Activated T-helper 2 cell treated with anti-CD3 and anti-CD28 coated beads, Interferon-gamma antibody, Interleukin-2, Interleukin-4, amounts not matched to agents 10 μg/mL and 5 μg/mL and 100 μg/mL, durations not matched to agents 14 hours and 24 hours and 36 hours (primary cell): ENCODE measurements around the gene CTIF. TPM values are rescaled to one million over a fixed set of nuclear protein-coding genes. Genes with fewer than 3 reads are reported as not detected.

Source experiments
- DNase-seq: peaks from one replicate; pipeline ENCODE4 v3.0.0; 2021; ENCODE audit warnings: low spot score
- H3K27ac Mint-ChIP-seq: one replicate; pipeline ENCODE4 v1.8.0; 2021; ENCODE audit warnings: mixed read lengths
- H3K27me3 Mint-ChIP-seq: one replicate; pipeline ENCODE4 v1.8.0; 2021; ENCODE audit warnings: low read depth, mixed read lengths
- H3K36me3 Mint-ChIP-seq: one replicate; pipeline ENCODE4 v1.8.0; 2021; ENCODE audit warnings: low read depth, mixed read lengths
- H3K4me1 Mint-ChIP-seq: one replicate; pipeline ENCODE4 v1.8.0; 2021; ENCODE audit warnings: low read depth, mixed read lengths
- H3K4me3 Mint-ChIP-seq: one replicate; pipeline ENCODE4 v1.8.0; 2021; ENCODE audit warnings: low read depth, mild to moderate bottlenecking, moderate library complexity, mixed read lengths
- H3K9me3 Mint-ChIP-seq: one replicate; pipeline ENCODE4 v1.8.0; 2021; ENCODE audit warnings: mixed read lengths
- intact Hi-C: fragments of 100-400 bp; cut with micrococcal nuclease; formaldehyde crosslinking; loops from one replicate; pipeline ENCODE4 v1.15.1; 2023
- total RNA-seq: library from RNA; stranded (reverse); gene quantifications from 2 replicates; pipeline ENCODE4 v1.2.3, GENCODE V29; 2022

CTIF gene
- total RNA-seq, 1 donor from 2014 or later = 7.0 TPM

- intact Hi-C loops = no loop called here
Observed at GRCh38 chr18:48860269-48861180, 321.7 kb downstream of the CTIF start.

GRCh38 chr18:48861181-48861708 is 322.4 kb downstream of the CTIF start:
- Mint-ChIP-seq H3K4me1 (peaks cover 6% of the 10 kb centered on the region), H3K4me3 (no peak overlapping the region), H3K36me3 (peaks cover 3% of the 10 kb centered on the region), H3K27ac (no peak overlapping the region), H3K27me3 (no peaks in the 10 kb centered on the region), H3K9me3 (no peaks in the 10 kb centered on the region)
- intact Hi-C loops = no loop called here
- DNase-seq = no peak

More at GRCh38 chr18:48860269-48861180, 321.7 kb downstream of the CTIF start:
- H3K27me3 Mint-ChIP-seq = no peaks in the 10 kb centered on the region
- no peaks in the 10 kb centered on the region for H3K9me3 Mint-ChIP-seq
- no peak overlapping the region for H3K27ac Mint-ChIP-seq
- H3K4me1 Mint-ChIP-seq = peaks cover 11% of the 10 kb centered on the region
- H3K4me3 Mint-ChIP-seq = no peak overlapping the region
- no peak for DNase-seq
- H3K36me3 Mint-ChIP-seq = peaks cover 3% of the 10 kb centered on the region

DNA sequence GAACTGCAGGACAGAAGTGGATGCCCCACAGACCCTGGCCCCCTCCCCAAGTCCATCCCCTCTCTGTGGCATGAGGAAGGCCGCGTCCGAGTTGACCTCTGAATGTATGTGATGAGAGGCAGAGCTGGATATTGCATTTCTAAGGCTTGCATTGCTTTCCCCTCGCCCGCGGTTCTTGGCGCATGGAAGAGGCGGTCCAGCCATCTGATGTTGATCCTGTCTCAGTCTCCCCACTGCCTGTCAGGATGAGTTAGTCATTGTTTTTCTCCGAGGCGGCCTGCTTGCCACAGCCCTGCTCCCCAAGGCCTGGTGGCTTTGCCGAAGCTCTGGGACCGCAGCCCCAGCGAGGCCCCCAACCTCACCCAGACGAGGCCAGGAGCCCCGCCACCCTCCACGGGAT is 323.3 kb downstream of the CTIF start:
- H3K9me3 Mint-ChIP-seq = no peaks in the 10 kb centered on the region
- intact Hi-C loops = no loop called here
- H3K27me3 Mint-ChIP-seq = no peaks in the 10 kb centered on the region
- peaks cover 5% of the 10 kb centered on the region for H3K4me1 Mint-ChIP-seq
- peaks cover 3% of the 10 kb centered on the region for H3K36me3 Mint-ChIP-seq
- no peak overlapping the region for H3K27ac Mint-ChIP-seq
- DNase-seq = no peak
- H3K4me3 Mint-ChIP-seq = no peak overlapping the region

DNA sequence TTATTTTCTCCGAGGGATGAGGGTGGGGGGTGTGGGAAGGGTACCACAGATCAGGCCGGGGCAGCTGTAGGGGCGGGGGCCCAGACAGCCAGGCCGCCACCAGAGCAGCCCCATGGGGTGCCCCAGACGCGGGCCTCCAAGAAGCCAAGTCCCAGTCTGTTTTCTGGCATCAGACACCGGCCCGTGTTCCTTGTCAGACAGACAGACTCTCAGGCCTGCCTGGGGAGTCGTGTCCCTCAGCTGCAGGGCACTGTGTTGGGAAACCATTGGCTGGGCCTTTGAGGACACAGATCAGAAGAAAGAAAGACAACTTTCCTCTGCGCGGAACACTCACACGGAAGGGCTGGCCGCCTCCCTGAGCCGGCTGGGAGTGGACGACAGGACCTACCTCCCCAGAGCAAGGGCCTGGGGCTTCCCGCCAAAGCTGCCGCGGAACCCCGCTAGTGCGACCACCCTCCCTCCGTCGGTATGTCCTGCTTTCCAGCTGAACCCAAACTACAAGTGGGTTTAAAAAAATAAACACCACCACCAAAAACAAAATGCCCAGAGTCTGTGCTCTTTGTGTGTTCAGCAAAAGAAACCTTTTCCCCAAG is 323.9 kb downstream of the CTIF start:
- no peak for DNase-seq
- intact Hi-C loops = no loop called here
- no peak overlapping the region for H3K27ac Mint-ChIP-seq
- H3K4me3 Mint-ChIP-seq = no peak overlapping the region
- H3K36me3 Mint-ChIP-seq = peaks cover 3% of the 10 kb centered on the region
- H3K4me1 Mint-ChIP-seq = peaks cover 5% of the 10 kb centered on the region
- no peaks in the 10 kb centered on the region for H3K9me3 Mint-ChIP-seq
- H3K27me3 Mint-ChIP-seq = no peaks in the 10 kb centered on the region

GRCh38 chr18:48863432-48864065 is 324.7 kb downstream of the CTIF start:
- Mint-ChIP-seq H3K9me3 (no peaks in the 10 kb centered on the region), H3K4me3 (no peak overlapping the region), H3K4me1 (peaks cover 13% of the 10 kb centered on the region), H3K36me3 (peaks cover 3% of the 10 kb centered on the region), H3K27ac (no peak overlapping the region), H3K27me3 (no peaks in the 10 kb centered on the region)
- intact Hi-C loops = no loop called here
- DNase-seq = no peak

DNA sequence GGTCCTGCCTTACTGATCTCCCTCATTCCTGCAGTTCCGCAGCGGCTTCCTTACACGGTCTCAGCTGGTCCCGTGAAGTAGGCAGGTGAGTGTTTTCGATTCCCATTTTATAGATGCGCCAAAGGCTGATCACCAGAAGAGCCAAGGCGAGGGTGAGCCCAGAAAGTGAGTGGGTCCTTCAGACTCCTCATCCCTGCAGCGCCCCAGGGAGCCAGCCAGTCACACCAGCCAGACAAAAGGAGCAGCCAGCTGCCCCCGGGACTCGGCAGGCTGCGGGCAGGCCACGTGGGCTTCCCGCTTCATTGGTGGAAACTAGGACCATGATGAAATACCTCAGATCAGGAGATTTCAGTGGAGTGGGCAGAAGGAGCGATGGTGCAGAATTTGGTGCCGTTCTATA is 326.0 kb downstream of the CTIF start:
- H3K4me3 Mint-ChIP-seq = no peak overlapping the region
- H3K27me3 Mint-ChIP-seq = no peaks in the 10 kb centered on the region
- intact Hi-C loops = loop anchor here (5.0 kb wide), 2 partner anchors 88 to 297 kb away; no protein-coding TSS in a partner anchor
- peaks cover 25% of the 10 kb centered on the region for H3K4me1 Mint-ChIP-seq
- no peak for DNase-seq
- no peaks in the 10 kb centered on the region for H3K9me3 Mint-ChIP-seq
- H3K27ac Mint-ChIP-seq = no peak overlapping the region
- peaks cover 3% of the 10 kb centered on the region for H3K36me3 Mint-ChIP-seq

- Mint-ChIP-seq H3K4me3 (no peak overlapping the region), H3K4me1 (peaks cover 28% of the 10 kb centered on the region), H3K36me3 (peaks cover 3% of the 10 kb centered on the region), H3K27ac (no peak overlapping the region), H3K27me3 (no peaks in the 10 kb centered on the region), H3K9me3 (no peaks in the 10 kb centered on the region)
- no peak for DNase-seq
- intact Hi-C loops = loop anchor here (5.0 kb wide), 2 partner anchors 89 to 296 kb away; no protein-coding TSS in a partner anchor
Observed at GRCh38 chr18:48866028-48866733, 327.4 kb downstream of the CTIF start.

DNA sequence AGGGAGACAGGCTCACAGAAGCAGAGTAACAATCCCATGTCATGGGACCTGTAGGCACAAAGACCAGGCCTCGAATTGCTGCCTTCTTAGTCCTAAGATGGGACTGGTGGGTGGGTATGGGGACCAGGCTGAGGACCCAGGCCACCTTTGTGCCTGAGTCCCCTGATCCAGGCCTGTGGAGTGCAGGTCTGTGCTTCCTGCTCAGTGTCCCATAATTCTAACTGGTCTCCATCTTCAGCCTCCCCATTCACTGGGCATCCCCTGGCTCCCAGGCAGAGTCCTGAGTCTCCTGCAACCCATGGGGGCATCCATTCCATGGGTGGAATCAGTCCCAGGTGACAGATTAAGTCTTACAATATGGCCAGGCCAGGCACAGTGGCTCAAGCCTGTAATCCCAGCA is 328.0 kb downstream of the CTIF start:
- Mint-ChIP-seq H3K27me3 (no peaks in the 10 kb centered on the region), H3K36me3 (peaks cover 3% of the 10 kb centered on the region), H3K9me3 (no peaks in the 10 kb centered on the region), H3K4me3 (no peak overlapping the region), H3K4me1 (peaks cover 29% of the 10 kb centered on the region), H3K27ac (no peak overlapping the region)
- intact Hi-C loops = loop anchor here (5.0 kb wide), 2 partner anchors 90 to 295 kb away; no protein-coding TSS in a partner anchor
- no peak for DNase-seq

DNA sequence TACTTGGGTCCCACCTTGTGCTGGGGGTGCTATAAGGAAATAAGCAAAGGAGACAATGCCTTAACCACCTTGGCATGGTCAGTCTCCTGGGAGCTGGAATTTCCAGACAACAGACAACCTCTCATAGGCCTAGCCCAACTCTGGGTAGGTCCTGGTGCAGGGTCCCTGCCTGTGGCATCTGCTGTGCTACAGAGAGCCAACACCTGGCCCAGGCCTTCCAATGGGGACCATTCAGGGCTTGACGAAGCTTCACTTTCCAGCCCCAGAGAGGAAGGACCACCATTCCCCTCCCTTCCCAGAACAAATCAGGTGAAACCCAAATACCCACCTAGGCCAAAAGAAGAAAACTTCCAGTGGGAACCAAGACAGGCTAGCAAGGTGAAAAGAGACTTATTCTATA is 329.1 kb downstream of the CTIF start:
- H3K36me3 Mint-ChIP-seq = peaks cover 3% of the 10 kb centered on the region
- no peaks in the 10 kb centered on the region for H3K9me3 Mint-ChIP-seq
- peaks cover 36% of the 10 kb centered on the region for H3K4me1 Mint-ChIP-seq
- peak overlapping the region; percentile 55 for H3K27ac Mint-ChIP-seq
- no peaks in the 10 kb centered on the region for H3K27me3 Mint-ChIP-seq
- DNase-seq = no peak
- H3K4me3 Mint-ChIP-seq = no peak overlapping the region
- intact Hi-C loops = loop anchor here (1.0 to 5.0 kb wide), 11 partner anchors 34 to 359 kb away; no protein-coding TSS in a partner anchor

GRCh38 chr18:48868468-48869466 is 329.9 kb downstream of the CTIF start:
- Mint-ChIP-seq H3K4me1 (peaks cover 37% of the 10 kb centered on the region), H3K36me3 (peaks cover under 1% of the 10 kb centered on the region), H3K27ac (peak overlapping the region; percentile 94), H3K27me3 (no peaks in the 10 kb centered on the region), H3K4me3 (peak overlapping the region; percentile 20), H3K9me3 (no peaks in the 10 kb centered on the region)
- DNase-seq = peak; percentile 38
- intact Hi-C loops = loop anchor here (1.0 to 5.0 kb wide), 11 partner anchors 34 to 359 kb away; no protein-coding TSS in a partner anchor

DNA sequence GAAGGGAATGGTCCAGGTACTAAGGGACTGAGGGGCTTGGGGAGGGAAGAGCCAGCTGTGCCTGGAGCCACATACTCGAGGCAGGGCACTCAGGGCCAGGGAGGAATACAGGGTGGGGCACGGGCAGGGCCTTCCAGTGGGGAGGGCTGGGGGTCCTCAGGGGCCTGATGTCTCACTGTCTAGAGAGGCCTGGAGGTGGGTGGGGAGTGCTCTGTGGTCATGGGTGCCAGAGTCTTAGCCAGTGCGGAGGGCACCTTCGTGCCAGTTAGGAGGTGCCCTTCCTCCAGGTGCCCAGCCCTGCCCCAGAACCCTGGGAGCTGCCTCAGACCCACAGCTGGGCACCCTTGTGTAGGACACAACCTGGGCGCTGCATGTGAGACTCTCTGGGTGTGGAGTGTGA is 330.8 kb downstream of the CTIF start:
- no peaks in the 10 kb centered on the region for H3K36me3 Mint-ChIP-seq
- peaks cover 37% of the 10 kb centered on the region for H3K4me1 Mint-ChIP-seq
- H3K9me3 Mint-ChIP-seq = no peaks in the 10 kb centered on the region
- intact Hi-C loops = loop anchor here (2.0 to 5.0 kb wide), 5 partner anchors 55 to 305 kb away; no protein-coding TSS in a partner anchor
- H3K27me3 Mint-ChIP-seq = no peaks in the 10 kb centered on the region
- no peak overlapping the region for H3K4me3 Mint-ChIP-seq
- DNase-seq = no peak
- peak overlapping the region; percentile 94 for H3K27ac Mint-ChIP-seq
